GM21447 (cell line): ENCODE measurements around the gene ANAPC2.
A peak's percentile ranks its signal among the peaks of the same experiment; 100 is the strongest.

Source experiments
- ATAC-seq: cut with Tn5 transposase; IDR thresholded peaks from one replicate; pipeline ENCODE4 v1.9.1; 2021; ENCODE audit not compliant: unreplicated experiment

The ANAPC2 gene

DNA sequence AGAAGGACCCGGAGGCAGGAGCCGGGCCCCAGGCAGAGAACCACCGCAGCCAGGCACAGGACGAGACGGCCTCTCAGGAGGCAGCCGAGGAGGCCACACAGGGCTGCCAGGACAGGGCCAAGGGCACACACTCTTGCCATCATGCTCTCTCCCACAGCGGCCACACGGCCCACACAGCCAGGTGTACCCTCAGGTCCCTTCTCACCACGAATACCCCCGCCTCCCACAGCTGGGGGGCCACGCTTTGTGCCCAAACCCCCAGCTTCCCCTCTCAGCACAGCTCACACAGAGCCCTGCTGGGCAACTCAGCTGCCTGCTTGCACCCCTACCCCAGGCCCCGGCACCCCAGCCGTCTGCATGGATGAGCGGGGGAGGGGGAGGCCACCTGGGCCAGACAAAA, 5.4 kb upstream of the ANAPC2 start:
- no peak for ATAC-seq

DNA sequence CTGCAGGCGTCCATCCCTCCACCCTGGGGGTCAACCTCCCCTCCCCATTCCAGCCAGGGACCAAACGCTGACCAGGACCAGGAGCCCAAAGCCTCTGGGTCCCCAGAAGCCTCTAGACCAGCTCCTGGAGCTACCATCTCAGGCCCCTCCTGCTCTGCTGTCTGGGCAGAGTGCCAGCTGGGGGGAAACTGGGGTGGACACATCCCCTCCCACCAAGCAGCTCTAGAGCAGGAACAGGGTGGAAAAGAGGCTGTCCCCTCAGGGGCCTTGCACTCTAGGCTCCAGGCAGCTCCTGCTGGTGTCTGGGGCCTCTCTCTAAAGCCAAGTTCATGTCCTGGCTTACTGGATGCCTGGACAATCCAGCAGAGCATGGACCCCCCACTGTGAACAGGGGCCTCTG, 4.5 kb upstream of the ANAPC2 start:
- ATAC-seq: no peak

DNA sequence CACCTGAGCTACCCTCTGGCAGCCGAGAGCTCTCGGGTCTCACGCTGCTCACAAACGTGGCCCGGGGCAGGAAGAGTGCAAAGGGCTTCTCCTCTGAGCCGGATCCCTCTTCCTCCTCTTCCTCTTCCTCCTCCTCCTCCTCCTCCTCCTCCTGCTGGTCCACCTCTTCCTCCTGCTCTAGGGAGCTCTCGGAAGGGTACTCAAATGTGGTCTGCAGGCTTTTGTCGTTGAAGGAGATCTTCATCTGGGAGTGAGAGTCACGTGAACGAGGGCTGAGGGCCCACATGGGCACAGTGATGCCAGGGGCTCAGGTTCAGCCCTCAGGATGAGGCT, 4.1 kb upstream of the ANAPC2 start:
- no peak for ATAC-seq

DNA sequence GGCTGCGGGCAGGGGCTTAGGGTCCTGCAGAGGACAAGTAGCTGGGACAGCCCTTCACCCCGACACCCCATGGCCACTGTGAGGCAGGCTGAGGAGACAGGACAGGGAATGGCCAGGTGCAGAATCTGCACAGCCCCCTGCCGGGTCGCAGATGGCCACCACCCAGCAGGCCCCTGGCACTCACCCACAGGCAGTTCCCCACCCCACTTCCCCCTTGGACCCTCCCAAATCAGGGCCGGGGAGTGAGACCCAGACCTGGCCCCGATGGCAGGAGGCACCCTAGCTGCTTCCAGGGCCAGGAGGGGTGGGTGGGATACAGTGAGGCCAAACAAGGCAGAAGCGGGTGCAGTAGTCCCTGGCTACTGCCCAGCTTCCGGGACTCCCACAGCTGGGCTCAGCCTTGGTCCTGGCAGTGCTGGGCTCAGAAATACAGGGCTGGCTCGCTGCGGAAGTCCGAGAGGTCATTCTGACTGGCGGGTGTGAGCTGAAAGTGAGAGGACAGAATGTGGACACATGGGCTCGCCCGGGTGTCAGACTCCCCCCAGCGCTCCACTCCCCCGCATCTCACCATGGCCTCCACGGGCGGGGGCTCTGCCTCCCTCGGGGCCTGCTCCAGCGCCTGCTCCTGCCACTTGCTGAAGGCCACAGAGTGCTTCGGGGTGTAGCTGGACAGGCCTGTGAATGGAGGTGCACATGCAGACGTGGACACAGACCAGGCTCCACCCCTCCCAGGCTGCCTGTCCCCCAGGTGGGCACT, 3.5 kb upstream of the ANAPC2 start:
- ATAC-seq: no peak

DNA sequence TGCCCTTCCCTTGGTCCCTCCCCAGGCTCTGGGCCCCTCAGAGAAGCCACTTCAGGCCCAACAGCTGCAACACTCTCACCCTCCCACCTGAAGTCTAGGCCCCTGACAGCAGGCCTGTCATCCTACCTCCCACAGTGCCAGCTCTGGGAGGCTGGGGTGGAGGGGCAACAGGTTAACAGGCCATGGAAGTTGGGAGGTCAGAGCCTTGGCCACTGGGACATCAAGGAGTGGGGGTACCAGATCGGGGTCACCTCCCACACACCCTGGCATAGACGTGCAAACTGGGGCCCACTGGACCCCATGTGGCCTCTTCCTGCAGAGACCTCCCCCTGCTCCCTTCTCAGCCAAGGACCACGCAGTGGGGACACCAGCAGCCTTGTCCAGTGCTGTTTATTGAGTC, 2.9 kb upstream of the ANAPC2 start:
- ATAC-seq: no peak

DNA sequence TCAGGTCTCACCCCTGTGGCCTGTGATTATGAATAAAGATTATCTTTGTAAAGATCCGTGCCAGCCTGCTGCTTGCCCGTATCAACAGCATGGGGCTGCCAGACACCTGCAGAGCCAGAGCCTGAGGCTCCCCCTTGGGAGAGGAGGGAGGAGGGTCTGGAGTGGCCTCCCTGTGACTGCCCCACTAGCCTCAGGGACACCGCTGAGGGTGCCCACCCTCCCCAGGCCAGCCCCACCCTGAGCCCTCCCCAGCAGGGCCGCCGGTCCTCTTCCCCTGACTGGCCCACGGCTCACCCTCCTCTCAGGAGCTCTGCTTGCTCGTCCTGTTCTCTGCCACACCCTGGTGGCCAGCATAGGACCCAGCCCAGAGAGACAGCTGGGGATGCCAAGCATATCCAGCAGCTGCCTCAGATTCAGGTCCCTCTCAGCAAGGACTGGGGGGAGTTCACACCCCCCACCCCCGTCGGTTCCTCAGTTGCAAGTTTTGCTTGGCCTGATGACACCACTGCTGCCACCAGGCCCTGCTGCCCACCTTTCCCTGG, 2.0 kb upstream of the ANAPC2 start:
- no peak for ATAC-seq

DNA sequence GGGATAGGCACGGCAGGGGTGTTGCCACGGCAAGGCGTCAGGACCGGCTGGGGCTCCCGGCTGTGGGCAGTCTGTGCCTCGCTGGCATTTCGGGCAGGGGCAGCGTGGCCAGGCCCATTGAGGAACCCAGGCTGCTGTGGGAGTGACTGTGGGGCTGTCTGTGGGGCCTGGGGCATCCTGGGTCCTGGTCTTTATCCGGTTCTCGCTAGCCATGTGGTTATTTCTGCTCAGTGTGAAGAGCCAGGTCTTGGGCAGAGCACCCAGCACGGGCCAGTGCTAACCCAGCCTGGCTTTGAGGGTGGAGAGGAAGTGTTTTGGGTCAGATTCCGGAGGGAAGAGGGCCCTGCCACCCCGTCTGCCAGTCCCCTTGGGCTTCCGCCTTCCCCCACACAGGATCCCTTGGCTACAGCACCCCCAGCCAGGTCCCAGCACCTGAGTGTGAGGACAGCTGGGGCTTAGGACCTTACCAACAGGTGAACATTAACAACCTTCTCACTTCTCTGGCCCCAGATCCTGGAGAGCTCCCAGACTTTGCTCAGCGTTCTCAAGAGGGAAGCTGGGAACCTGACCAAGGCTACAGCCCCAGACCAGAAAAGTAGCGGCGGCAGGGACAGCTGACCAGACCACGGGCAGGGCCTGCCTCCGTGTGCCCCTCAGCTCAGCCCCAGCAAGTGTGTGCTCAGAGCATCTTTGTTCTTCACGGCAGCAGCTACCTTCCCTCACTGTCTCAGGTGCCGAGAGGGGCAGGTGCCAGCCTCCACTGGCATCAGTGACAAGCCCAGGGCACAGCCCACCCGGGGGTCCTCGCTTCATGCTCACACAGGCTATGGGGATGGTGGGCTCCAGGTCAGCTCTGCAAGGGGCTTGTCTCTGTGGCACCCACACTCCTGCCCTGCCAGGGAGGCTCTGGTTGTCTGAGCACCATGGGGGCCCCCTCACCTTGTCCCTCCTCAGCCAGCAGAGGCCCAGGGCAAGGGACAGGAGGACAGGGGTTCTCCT, 1.2 kb upstream of the ANAPC2 start:
- ATAC-seq: no peak

DNA sequence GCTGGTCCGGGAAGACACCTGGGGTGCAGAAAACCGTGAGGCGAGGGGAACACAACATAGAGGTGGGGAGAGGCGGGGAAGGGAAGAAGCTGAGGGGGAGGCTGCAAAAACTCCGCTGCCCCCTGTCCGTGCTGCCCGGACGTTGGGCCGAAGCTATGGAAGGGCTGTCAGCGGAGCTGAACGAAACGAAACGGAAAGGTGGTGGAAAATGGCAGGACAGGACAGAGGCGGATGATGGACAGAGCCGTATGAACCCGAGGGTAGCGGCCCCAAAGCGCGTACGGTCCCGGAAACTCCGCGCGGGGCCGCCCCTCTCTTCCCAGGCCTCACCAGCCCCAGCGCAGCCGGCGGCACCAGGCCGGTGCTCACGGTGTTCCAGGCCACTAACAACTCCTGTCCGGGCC, 272 bp downstream of the ANAPC2 start:
- ATAC-seq: peak; percentile 27

DNA sequence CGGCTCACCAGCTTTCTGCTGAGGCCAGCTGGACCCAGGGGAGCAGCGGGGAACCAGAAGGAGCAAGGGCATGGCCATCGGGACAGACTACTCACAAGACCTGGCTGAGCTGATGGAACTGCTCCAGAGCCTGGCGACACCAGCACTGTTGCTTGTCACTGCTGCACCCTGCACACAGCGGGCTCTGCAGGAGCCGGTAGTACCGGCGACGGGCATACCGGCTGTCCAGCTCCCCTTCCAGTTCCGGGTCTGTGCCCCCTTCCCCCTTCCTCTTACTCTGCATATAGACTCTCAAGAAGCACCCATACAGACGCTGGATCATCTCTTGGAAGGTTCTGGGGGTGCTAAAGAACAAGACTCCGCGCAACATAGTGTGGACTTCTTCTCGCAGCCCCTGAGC, 974 bp downstream of the ANAPC2 start:
- no peak for ATAC-seq

DNA sequence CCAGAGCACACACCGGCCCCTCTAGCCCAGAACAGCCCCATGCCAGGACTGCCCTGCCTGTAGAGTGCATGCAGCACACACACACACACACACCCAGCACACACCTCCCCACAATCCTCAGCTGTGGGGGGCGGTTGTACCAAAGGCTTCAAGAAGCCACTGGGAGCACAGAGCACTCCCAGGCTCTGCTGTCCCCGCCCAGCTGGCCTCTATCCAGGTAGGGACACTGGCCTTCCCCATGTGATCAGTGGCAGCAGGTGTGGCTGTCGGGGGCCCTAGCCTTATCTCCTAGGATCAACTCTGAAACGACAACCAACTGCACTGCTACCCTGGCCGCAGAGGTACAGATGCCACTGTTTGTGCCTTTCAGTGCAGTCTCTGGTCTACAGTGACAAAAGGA, 2.0 kb downstream of the ANAPC2 start:
- no peak for ATAC-seq

DNA sequence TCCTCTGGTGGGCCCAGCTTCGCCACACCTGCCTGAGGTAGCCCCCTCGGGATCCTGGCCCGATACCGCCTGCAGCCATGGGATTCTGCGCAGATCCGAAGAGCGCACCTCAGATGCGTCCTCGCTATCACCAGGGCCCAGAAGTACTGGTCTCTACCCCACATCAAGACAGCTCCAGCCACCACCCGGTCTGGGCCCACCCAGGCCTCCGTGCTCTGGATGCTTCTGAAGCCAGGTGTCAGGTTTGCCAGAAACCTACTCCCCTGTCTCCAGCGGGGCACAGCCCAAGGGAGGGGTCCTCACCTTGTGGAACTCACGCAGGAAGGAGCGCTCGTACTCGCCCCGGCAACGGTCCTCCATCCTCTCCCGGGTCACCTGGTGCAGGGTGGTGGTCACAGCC, 2.4 kb downstream of the ANAPC2 start:
- no peak for ATAC-seq

DNA sequence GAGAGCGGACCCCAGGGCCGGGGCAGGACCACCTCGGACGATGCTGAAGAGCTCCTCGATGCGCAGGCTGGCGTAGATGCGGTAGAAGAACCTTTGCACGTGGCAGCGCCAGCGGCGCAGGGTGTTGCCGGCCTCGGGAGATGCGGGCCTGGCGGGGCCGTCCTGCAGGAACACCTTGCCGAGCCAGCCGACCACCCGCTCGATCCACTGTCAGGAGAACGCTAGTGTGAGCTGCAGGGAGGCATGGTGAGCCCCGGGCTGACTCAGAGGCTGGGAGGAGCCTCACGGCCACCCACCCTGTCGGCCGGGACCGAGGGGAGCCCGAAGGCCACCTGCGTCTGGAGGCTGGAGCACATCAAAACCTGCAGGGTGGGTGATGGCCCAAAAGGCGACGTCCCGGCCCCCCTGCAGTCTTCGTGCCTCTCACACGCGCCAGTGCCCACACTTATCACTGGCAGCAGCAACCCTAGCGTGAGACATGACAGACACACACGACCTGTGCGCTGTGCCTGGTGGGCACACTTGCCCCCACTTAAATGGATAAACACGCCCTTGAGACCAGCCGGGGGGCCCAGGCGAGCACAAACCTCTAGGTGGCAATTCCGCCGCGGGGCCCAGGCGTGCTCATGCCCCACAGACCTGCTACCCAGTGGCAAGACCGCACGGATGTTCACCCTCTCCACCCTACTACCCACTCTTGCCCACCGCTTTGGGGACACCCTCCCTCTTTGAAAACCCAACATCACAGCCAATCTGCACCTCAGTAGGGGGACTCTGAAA, 3.3 kb downstream of the ANAPC2 start:
- ATAC-seq: no peak

DNA sequence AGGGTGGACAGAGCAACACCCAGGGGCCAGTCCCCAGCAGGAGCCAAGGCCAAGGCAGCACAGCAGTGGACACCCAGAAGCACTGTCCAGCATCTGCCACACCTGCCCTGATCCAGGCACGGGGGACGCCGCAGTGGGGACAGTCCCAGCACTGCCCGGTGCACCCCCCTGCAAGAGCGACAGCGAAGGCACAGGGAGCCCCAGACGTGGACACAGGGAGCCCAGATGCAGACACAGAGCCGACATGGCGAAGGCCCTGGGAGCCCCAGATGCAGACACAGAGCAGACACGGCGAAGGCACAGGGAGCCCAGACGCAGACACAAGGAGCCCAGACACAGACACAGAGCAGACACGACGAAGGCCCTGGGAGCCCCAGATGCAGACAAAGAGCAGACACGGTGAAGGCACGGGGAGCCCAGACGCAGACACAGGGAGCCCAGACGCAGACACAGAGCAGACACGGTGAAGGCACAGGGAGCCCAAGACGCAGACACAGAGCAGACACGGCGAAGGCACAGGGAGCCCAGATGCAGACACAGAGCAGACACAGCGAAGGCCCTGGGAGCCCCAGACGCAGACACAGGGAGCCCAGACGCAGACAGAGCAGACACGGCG, 4.3 kb downstream of the ANAPC2 start:
- ATAC-seq: no peak

DNA sequence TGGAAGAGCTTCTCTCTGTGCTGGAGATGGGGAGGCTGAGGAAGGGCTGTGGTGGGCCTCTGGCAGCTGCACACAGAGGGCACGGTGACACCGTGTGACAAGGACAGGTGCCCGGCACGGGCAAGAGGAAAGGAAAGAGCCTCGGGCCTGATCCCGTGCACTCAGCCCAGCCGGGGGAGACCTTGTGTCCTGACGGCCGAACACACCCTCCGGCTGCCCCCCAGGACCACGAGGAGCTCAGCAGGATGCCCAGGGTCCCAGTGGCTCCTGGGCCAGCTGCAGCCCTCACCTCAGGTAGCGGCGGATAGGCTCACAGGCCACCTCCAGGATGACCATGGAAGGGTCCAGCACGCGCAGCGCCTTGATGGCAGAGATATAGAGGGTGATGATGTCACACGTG, 5.5 kb downstream of the ANAPC2 start:
- ATAC-seq: no peak

DNA sequence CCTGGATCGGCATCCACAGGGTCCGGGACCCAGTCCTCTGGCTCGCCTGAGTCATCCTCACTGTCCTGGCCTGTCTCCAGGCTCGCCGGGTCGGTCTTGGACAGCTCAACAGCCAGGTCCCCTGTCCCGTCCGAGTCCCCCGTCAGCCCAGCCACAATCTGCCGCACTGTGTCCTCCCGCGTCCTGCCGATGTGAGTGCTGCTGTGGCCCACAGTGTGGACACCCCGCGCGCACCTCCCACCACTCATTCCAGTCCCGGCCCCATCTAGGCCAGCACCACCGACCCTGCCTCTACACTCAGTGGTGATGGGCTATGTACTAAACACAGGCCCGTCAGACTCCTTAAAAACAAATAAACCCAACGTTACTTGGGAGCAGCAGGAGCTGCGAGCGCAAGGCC, 6.7 kb downstream of the ANAPC2 start:
- no peak for ATAC-seq

DNA sequence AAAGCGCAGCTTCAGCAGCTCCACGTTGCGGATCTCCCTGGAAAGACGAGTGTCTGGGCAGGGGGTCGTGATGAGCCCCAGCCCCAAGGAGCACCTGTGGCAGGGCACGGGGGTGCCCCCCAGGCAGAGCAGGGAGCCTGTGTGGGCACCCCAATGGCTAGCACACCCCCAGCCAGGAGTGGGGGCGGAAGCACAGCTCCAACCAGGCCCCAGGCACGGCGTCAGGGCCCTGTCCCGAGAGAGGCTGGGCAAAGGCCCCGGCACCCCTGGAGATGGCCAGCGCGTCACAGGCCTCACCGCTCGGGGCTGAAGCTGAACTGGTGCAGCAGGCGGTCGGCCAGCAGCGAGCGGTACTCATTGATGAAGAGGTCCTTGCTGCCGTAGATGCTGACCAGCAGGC, 7.9 kb downstream of the ANAPC2 start:
- no peak for ATAC-seq

DNA sequence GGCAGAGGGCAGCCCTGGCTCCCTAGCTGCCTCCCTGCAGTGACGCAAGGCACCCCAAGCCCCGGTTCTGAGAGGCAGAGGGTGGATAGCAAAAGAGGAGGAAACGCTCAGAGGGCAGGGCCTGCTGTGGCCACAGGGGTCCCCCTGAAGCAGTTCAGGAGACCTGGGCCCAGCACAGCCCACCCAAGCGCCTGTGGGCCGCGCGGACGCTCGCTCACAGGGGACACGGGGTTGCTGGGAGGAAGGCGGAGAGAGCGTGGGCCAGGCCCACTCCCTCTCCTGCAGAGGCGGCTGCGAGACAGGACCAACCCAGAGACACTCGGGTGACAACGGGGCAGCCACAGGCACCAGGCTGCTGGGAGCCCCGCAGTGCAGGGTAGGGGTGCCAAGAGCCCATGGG, 8.6 kb downstream of the ANAPC2 start:
- ATAC-seq: no peak

DNA sequence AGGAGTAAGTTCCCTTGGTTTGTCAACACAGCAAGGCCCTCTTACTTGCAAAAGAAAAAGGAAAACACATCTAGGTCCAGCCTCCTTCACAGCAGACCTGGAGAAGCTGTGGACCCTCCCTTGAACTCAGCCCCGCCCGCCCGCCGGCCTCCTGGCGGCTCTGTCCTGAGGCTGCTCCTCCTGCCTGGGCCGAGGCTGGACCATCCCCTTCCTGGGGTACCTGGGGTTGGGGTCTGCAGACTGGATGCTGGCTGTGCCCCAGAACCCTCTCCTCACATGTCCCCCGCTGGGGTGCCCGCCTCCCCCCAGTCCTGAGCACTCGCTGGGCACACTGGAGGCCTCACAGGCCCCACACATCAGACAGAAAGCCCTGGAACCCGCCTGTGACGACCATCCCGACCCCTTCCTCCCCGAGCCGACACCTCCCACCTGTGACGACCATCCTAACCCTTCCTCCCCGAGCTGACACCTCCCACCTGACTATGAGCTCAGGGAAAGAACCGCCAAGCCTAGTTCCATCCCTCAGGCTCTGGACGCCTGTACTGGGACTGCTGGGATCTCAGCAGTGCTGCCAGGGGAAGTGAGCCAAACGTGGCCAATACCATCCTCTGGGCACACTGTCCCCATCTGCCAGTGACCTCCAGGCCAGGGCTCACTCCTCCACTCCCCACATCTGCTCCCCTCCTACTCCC, 9.3 kb downstream of the ANAPC2 start:
- no peak for ATAC-seq

DNA sequence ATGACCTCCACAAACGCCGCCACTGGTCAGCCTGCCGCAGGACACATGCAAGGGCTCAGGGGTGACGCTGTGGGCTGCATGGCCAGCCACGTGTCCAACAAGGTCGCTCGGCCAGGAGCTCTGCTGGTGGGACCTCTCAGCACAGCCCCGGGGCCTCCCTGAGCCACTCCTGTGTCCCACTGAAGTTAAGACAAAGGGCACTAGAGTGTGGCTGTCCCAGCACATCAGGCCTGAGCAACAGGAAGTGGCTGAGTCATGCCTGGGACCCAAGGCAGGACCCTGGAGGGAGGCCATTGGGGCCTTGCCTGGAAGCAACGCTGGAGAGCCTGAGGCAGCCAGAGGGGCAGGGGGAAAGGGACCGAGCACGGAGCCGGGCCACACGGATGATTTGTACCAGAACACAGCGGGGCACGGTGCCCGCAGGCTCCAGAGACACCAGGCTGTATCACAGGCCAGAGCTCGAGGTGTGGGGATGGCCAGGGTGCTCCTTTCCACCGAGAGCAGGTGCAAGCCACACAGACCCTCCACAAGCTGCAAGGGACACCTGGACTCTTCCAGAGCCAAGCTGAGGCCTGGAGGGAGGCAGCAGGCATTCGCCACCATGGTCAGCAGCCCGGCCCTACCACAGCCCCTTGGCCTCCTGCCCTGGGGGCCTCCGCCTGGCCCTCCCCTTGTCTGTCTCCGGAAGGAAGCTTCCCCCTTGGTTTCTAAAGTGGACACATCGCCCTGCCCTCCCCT, 10.0 kb downstream of the ANAPC2 start:
- ATAC-seq: no peak
